Stimulated activated CD4-positive, alpha-beta T cell treated with anti-CD3 and anti-CD28 coated beads, Interleukin-2, amount 100 ng/mL, for 4 hours (primary cell): Measurements from ENCODE around the gene CYTH4.

Experiments
- DNase-seq: peaks from one replicate; pipeline ENCODE4 v3.0.0-alpha.2; 2020; ENCODE audit warnings: low read depth

Gene CYTH4

GRCh38 chr22:37270928-37271650 lies 11.2 kb upstream of the CYTH4 start:
- no peak for DNase-seq

GRCh38 chr22:37273126-37273845 lies 9.0 kb upstream of the CYTH4 start:
- no peak for DNase-seq

- DNase-seq, result no peak
These were observed 8.5 kb upstream of the CYTH4 start for GRCh38 chr22:37273846-37274225.

GRCh38 chr22:37274380-37274862 lies 7.9 kb upstream of the CYTH4 start:
- DNase-seq, result no peak

GRCh38 chr22:37275134-37275533 lies 7.2 kb upstream of the CYTH4 start:
- no peak for DNase-seq

GRCh38 chr22:37275622-37276021 lies 6.7 kb upstream of the CYTH4 start:
- no peak for DNase-seq

- DNase-seq, result no peak
These were observed 5.5 kb upstream of the CYTH4 start for GRCh38 chr22:37276776-37277175.

GRCh38 chr22:37277384-37277783 lies 4.9 kb upstream of the CYTH4 start:
- no peak for DNase-seq

GRCh38 chr22:37278261-37278660 lies 4.0 kb upstream of the CYTH4 start:
- no peak for DNase-seq

GRCh38 chr22:37279331-37280181 lies 2.8 kb upstream of the CYTH4 start:
- no peak for DNase-seq

- no peak for DNase-seq
These were observed 1.6 kb upstream of the CYTH4 start for GRCh38 chr22:37280718-37281117.

GRCh38 chr22:37281195-37281594 lies 1.1 kb upstream of the CYTH4 start:
- no peak for DNase-seq

GRCh38 chr22:37281646-37282384 lies 493 bp upstream of the CYTH4 start:
- no peak for DNase-seq

GRCh38 chr22:37283393-37283937 lies 1.2 kb downstream of the CYTH4 start:
- DNase-seq, result no peak

GRCh38 chr22:37284126-37284804 lies 2.0 kb downstream of the CYTH4 start:
- no peak for DNase-seq

GRCh38 chr22:37284805-37285355 lies 2.6 kb downstream of the CYTH4 start:
- DNase-seq, result no peak

- no peak for DNase-seq
These were observed 3.6 kb downstream of the CYTH4 start for GRCh38 chr22:37285937-37286336.

GRCh38 chr22:37287550-37287951 lies 5.2 kb downstream of the CYTH4 start:
- no peak for DNase-seq

- no peak for DNase-seq
These were observed 6.2 kb downstream of the CYTH4 start for GRCh38 chr22:37288521-37288920.

- DNase-seq, result no peak
These were observed 6.9 kb downstream of the CYTH4 start for GRCh38 chr22:37289156-37289735.
